Measurements from ENCODE around the gene FEV.
"Not testable (repeated sequence)": the region's sequence is repeated elsewhere in the genome, so short reads cannot be mapped to it uniquely, and the experiment has no call there.

The FEV gene

DNA sequence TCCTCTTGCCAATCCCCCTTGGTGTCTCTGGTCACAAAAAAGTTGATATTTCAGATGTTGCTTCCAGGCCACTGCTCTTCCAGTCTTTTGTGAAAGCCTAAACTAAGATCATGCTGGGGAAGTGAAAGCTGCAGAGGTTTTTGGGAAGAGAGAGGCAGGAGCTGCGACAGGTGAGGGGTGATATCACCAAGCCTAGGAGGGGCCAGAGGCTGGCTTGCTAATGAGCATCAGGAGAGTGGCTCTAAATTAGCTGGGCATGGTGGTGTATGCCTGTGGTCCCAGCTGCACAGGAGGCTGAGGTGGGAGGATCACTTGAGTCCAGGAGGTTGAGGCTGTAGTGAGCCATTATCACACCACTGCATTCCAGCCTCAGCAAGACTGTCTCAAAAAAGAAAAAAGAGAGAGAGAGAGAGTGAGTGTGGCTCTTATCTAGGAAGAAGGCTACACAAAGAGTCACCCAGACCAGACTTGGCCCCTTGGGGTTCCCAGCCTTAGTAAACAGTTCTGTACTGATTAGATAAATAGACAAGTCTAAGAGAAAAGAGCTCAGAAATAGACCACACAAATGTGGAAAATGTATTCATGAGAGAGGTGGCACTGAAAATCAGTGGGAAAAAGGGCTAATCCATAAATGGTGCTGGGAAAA lies 40.1 kb downstream of the FEV start:
- no peak for DNase-seq (ENCODE audit: low spot score)

DNA sequence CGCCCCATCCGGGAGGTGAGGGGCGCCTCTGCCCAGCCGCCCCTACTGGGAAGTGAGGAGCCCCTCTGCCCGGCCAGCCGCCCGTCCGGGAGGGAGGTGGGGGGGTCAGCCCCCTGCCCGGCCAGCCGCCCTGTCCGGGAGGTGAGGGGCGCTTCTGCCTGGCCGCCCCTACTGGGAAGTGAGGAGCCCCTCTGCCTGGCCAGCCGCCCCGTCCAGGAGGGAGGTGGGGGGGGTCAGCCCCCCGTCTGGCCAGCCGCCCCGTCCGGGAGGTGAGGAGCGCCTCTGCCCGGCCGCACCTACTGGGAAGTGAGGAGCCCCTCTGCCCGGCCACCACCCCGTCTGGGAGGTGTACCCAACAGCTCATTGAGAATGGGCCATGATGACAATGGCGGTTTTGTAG lies 53.2 kb downstream of the FEV start:
- not testable (repeated sequence) for DNase-seq (ENCODE audit: low spot score)

Small RNAs within 50 kb of the gene (small RNA-seq; reads per million reads assigned to genes)
- gene MIR375: 1,279 to 10,149 reads per million in 2 experiments
